HEK293T (cell line): Measurements from ENCODE around the gene TEX36.

Experiments
- ARNT ChIP-seq: fragments of 450-650 bp; IDR thresholded peaks from 2 replicates; pipeline ENCODE4 v1.6.1; 2017; ENCODE audit warnings: mild to moderate bottlenecking
- BHLHE40 ChIP-seq: fragments of 450-650 bp; IDR thresholded peaks from 2 replicates; pipeline ENCODE4 v1.6.1; 2016; ENCODE audit warnings: mild to moderate bottlenecking, moderate library complexity, borderline replicate concordance
- CTBP1 ChIP-seq: fragments of 450-650 bp; IDR thresholded peaks from 2 replicates; pipeline ENCODE4 v1.6.1; 2016; ENCODE audit warnings: borderline replicate concordance
- ELF4 ChIP-seq: fragments of 450-650 bp; IDR thresholded peaks from 2 replicates; pipeline ENCODE4 v1.6.1; 2017; ENCODE audit warnings: antibody characterized with exemption
- FOXA1 ChIP-seq: fragments of 450-650 bp; IDR thresholded peaks from 2 replicates; pipeline ENCODE4 v1.6.1; 2016; ENCODE audit warnings: mild to moderate bottlenecking
- FOXK2 ChIP-seq: fragments of 450-650 bp; IDR thresholded peaks from 2 replicates; pipeline ENCODE4 v1.6.1; 2016; ENCODE audit warnings: mild to moderate bottlenecking
- FOXM1 ChIP-seq: fragments of 450-650 bp; IDR thresholded peaks from 2 replicates; pipeline ENCODE4 v1.6.1; 2017; ENCODE audit warnings: mild to moderate bottlenecking, borderline replicate concordance
- HDGF ChIP-seq: fragments of 450-650 bp; IDR thresholded peaks from 2 replicates; pipeline ENCODE4 v1.6.1; 2017; ENCODE audit warnings: antibody characterized with exemption, borderline replicate concordance
- L3MBTL2 ChIP-seq: fragments of 450-650 bp; conservative IDR thresholded peaks from 2 replicates; pipeline ENCODE4 v1.6.1; 2016; ENCODE audit warnings: mild to moderate bottlenecking
- NFRKB ChIP-seq: fragments of 450-650 bp; IDR thresholded peaks from 2 replicates; pipeline ENCODE4 v1.6.1; 2016; ENCODE audit warnings: mild to moderate bottlenecking, moderate library complexity
- SP1 ChIP-seq: fragments of 450-650 bp; IDR thresholded peaks from 2 replicates; pipeline ENCODE4 v1.6.1; 2017
- SUZ12 ChIP-seq: fragments of 450-650 bp; IDR thresholded peaks from 2 replicates; pipeline ENCODE4 v1.6.1; 2016; ENCODE audit warnings: mild to moderate bottlenecking
- TARDBP ChIP-seq: fragments of 450-650 bp; IDR thresholded peaks from 2 replicates; pipeline ENCODE4 v1.6.1; 2016

GRCh38 chr10:125720002-125720382 is 37.0 kb upstream of the TEX36 start:
- TF ChIP-seq HDGF, result no peak
- no peak for TF ChIP-seq ELF4
- TF ChIP-seq TARDBP, result no peak
- no peak for TF ChIP-seq SP1
- no peak for TF ChIP-seq BHLHE40
- TF ChIP-seq FOXA1, result no peak
- TF ChIP-seq CTBP1, result no peak
- TF ChIP-seq ARNT, result no peak
- no peak for TF ChIP-seq NFRKB
- TF ChIP-seq L3MBTL2, result peak; percentile 44; the same call in 1 of the 2 replicates
- no peak for TF ChIP-seq FOXK2
- no peak for TF ChIP-seq FOXM1
- TF ChIP-seq SUZ12, result no peak
